Mucosa of stomach (tissue), 1 donor: ENCODE results near the gene PCK2.

Experiments
- H3K27me3 ChIP-seq: one replicate; pipeline ENCODE4 v1.7.0; 2013; ENCODE audit warnings: mild to moderate bottlenecking, low read length; ENCODE audit not compliant: control insufficient read depth, insufficient read depth
- H3K36me3 ChIP-seq: one replicate; pipeline ENCODE4 v1.7.0; 2013; ENCODE audit warnings: low read length; ENCODE audit not compliant: control insufficient read depth, insufficient read depth
- H3K4me1 ChIP-seq: one replicate; pipeline ENCODE4 v1.7.0; 2013; ENCODE audit warnings: mild to moderate bottlenecking, low read length; ENCODE audit not compliant: control insufficient read depth, insufficient read depth
- H3K4me3 ChIP-seq: one replicate; pipeline ENCODE4 v1.7.0; 2013; ENCODE audit warnings: low read length
- H3K9ac ChIP-seq: one replicate; pipeline ENCODE4 v1.7.0; 2013; ENCODE audit warnings: mild to moderate bottlenecking, low read length, moderate library complexity
- H3K9me3 ChIP-seq: one replicate; pipeline ENCODE4 v1.7.0; 2013; ENCODE audit warnings: mild to moderate bottlenecking, low read length, moderate library complexity; ENCODE audit not compliant: control insufficient read depth
- donor health status: Pancreatic carcinoma.

Gene PCK2

GRCh38 chr14:24064856-24065255, 29.3 kb upstream of the PCK2 start:
- no peaks in the 10 kb centered on the region for H3K9me3 ChIP-seq
- H3K4me1 ChIP-seq: no peaks in the 10 kb centered on the region
- no peak overlapping the region for H3K9ac ChIP-seq
- no peaks in the 10 kb centered on the region for H3K27me3 ChIP-seq
- no peak overlapping the region for H3K4me3 ChIP-seq
- no peaks in the 10 kb centered on the region for H3K36me3 ChIP-seq

- Histone ChIP-seq H3K9ac (no peak overlapping the region), H3K4me3 (no peak overlapping the region), H3K36me3 (no peaks in the 10 kb centered on the region), H3K27me3 (no peaks in the 10 kb centered on the region), H3K4me1 (no peaks in the 10 kb centered on the region), H3K9me3 (no peaks in the 10 kb centered on the region)
Measured at GRCh38 chr14:24065408-24065807, 28.7 kb upstream of the PCK2 start.

- H3K9ac ChIP-seq: no peak overlapping the region
- no peaks in the 10 kb centered on the region for H3K36me3 ChIP-seq
- H3K9me3 ChIP-seq: no peaks in the 10 kb centered on the region
- H3K4me1 ChIP-seq: peaks cover 1% of the 10 kb centered on the region
- no peak overlapping the region for H3K4me3 ChIP-seq
- H3K27me3 ChIP-seq: peaks cover 1% of the 10 kb centered on the region
Measured at GRCh38 chr14:24066496-24067132, 27.5 kb upstream of the PCK2 start.

- Histone ChIP-seq H3K9me3 (no peaks in the 10 kb centered on the region), H3K4me1 (peaks cover 8% of the 10 kb centered on the region), H3K36me3 (no peaks in the 10 kb centered on the region), H3K4me3 (no peak overlapping the region), H3K9ac (no peak overlapping the region), H3K27me3 (peaks cover 9% of the 10 kb centered on the region)
Measured at GRCh38 chr14:24067133-24068082, 26.7 kb upstream of the PCK2 start.

- Histone ChIP-seq H3K36me3 (no peaks in the 10 kb centered on the region), H3K4me3 (no peak overlapping the region), H3K4me1 (peaks cover 14% of the 10 kb centered on the region), H3K9me3 (no peaks in the 10 kb centered on the region), H3K27me3 (peaks cover 16% of the 10 kb centered on the region), H3K9ac (no peak overlapping the region)
Measured at GRCh38 chr14:24068711-24069410, 25.2 kb upstream of the PCK2 start.

GRCh38 chr14:24069411-24069735, 24.7 kb upstream of the PCK2 start:
- no peak overlapping the region for H3K4me3 ChIP-seq
- no peaks in the 10 kb centered on the region for H3K9me3 ChIP-seq
- H3K4me1 ChIP-seq: peaks cover 19% of the 10 kb centered on the region
- H3K9ac ChIP-seq: no peak overlapping the region
- no peaks in the 10 kb centered on the region for H3K36me3 ChIP-seq
- peaks cover 16% of the 10 kb centered on the region for H3K27me3 ChIP-seq

GRCh38 chr14:24070285-24071143, 23.6 kb upstream of the PCK2 start:
- Histone ChIP-seq H3K36me3 (no peaks in the 10 kb centered on the region), H3K27me3 (peaks cover 16% of the 10 kb centered on the region), H3K4me3 (no peak overlapping the region), H3K4me1 (peaks cover 31% of the 10 kb centered on the region), H3K9ac (no peak overlapping the region), H3K9me3 (no peaks in the 10 kb centered on the region)

- Histone ChIP-seq H3K27me3 (peaks cover 16% of the 10 kb centered on the region), H3K36me3 (no peaks in the 10 kb centered on the region), H3K9ac (no peak within 1 kb of the TSS), H3K4me1 (peaks cover 37% of the 10 kb centered on the region), H3K4me3 (no peak within 1 kb of the TSS), H3K9me3 (no peaks in the 10 kb centered on the region)
Measured at GRCh38 chr14:24071144-24071697, 22.9 kb upstream of the PCK2 start, which contains the start of gene CPNE6. TSS of gene CPNE6 (plus strand) at chr14:24071562. CDS start at chr14:24072937, 1,375 bp downstream.

GRCh38 chr14:24071836-24072430, 22.2 kb upstream of the PCK2 start:
- H3K4me3 ChIP-seq: no peak overlapping the region
- no peaks in the 10 kb centered on the region for H3K9me3 ChIP-seq
- H3K9ac ChIP-seq: no peak overlapping the region
- no peaks in the 10 kb centered on the region for H3K36me3 ChIP-seq
- H3K4me1 ChIP-seq: peaks cover 37% of the 10 kb centered on the region
- peaks cover 16% of the 10 kb centered on the region for H3K27me3 ChIP-seq

- no peak overlapping the region for H3K4me3 ChIP-seq
- H3K27me3 ChIP-seq: peaks cover 16% of the 10 kb centered on the region
- H3K4me1 ChIP-seq: peaks cover 37% of the 10 kb centered on the region
- H3K36me3 ChIP-seq: no peaks in the 10 kb centered on the region
- no peaks in the 10 kb centered on the region for H3K9me3 ChIP-seq
- no peak overlapping the region for H3K9ac ChIP-seq
Measured at GRCh38 chr14:24072436-24072835, 21.7 kb upstream of the PCK2 start.
